ENCODE data around the gene ZNF423.

The ZNF423 gene

GRCh38 chr16:49469930-49470451 lies 385.9 kb downstream of the ZNF423 start:
- TF ChIP-seq POLR2AphosphoS5 (IDR thresholded peaks at IDR 0.05; ENCODE audit: low read depth, low read length) (no peak), FOXP2 (optimal IDR thresholded peaks at IDR 0.05; ENCODE audit: borderline replicate concordance, extremely low read depth, extremely low read length, insufficient read depth) (no peak), SIN3A (IDR thresholded peaks at IDR 0.05; ENCODE audit: borderline replicate concordance, insufficient read depth, low read length) (no peak), TAF1 (IDR thresholded peaks at IDR 0.05; ENCODE audit: borderline replicate concordance, insufficient read depth, low read length) (no peak), REST (IDR thresholded peaks at IDR 0.05; ENCODE audit: insufficient read depth in 1 of 2, low read depth in 2 of 2, low read length in 2 of 2) (no peak)

GRCh38 chr16:49469311-49469670 lies 386.6 kb downstream of the ZNF423 start:
- TF ChIP-seq SIN3A (IDR thresholded peaks at IDR 0.05; ENCODE audit: borderline replicate concordance, insufficient read depth, low read length), result no peak
- TF ChIP-seq TAF1 (IDR thresholded peaks at IDR 0.05; ENCODE audit: borderline replicate concordance, insufficient read depth, low read length), result no peak
- no peak for TF ChIP-seq POLR2AphosphoS5 (IDR thresholded peaks at IDR 0.05; ENCODE audit: low read depth, low read length)
- TF ChIP-seq REST (IDR thresholded peaks at IDR 0.05; ENCODE audit: insufficient read depth in 1 of 2, low read depth in 2 of 2, low read length in 2 of 2), result no peak
- no peak for TF ChIP-seq FOXP2 (optimal IDR thresholded peaks at IDR 0.05; ENCODE audit: borderline replicate concordance, extremely low read depth, extremely low read length, insufficient read depth)

GRCh38 chr16:49468611-49469310 lies 387.2 kb downstream of the ZNF423 start:
- TF ChIP-seq REST (IDR thresholded peaks at IDR 0.05; ENCODE audit: insufficient read depth in 1 of 2, low read depth in 2 of 2, low read length in 2 of 2), result no peak
- TF ChIP-seq SIN3A (IDR thresholded peaks at IDR 0.05; ENCODE audit: borderline replicate concordance, insufficient read depth, low read length), result no peak
- no peak for TF ChIP-seq POLR2AphosphoS5 (IDR thresholded peaks at IDR 0.05; ENCODE audit: low read depth, low read length)
- no peak for TF ChIP-seq TAF1 (IDR thresholded peaks at IDR 0.05; ENCODE audit: borderline replicate concordance, insufficient read depth, low read length)
- TF ChIP-seq FOXP2 (optimal IDR thresholded peaks at IDR 0.05; ENCODE audit: borderline replicate concordance, extremely low read depth, extremely low read length, insufficient read depth), result no peak

GRCh38 chr16:49467540-49468372 lies 388.2 kb downstream of the ZNF423 start:
- TF ChIP-seq REST (IDR thresholded peaks at IDR 0.05; ENCODE audit: insufficient read depth in 1 of 2, low read depth in 2 of 2, low read length in 2 of 2), result no peak
- no peak for TF ChIP-seq FOXP2 (optimal IDR thresholded peaks at IDR 0.05; ENCODE audit: borderline replicate concordance, extremely low read depth, extremely low read length, insufficient read depth)
- TF ChIP-seq SIN3A (IDR thresholded peaks at IDR 0.05; ENCODE audit: borderline replicate concordance, insufficient read depth, low read length), result no peak
- TF ChIP-seq TAF1 (IDR thresholded peaks at IDR 0.05; ENCODE audit: borderline replicate concordance, insufficient read depth, low read length), result no peak
- no peak for TF ChIP-seq POLR2AphosphoS5 (IDR thresholded peaks at IDR 0.05; ENCODE audit: low read depth, low read length)

All from PFSK-1 (cell line).